A549 (cell line): Measurements from ENCODE around the gene LUZP2. TPM values are rescaled to one million over a fixed set of nuclear protein-coding genes. Genes with fewer than 3 reads are reported as not detected.

Experiments used
- ATAC-seq, 2 experiments: fragments of 200-7000 bp in 1 of 2; fragments of >200 bp in 1 of 2; cut with Nextera tagmentation in 1 of 2; cut with Tn5 transposase in 1 of 2; 3 replicates each; pipeline versions ENCODE4 v1.8.0 to v1.9.1; 2018 to 2020; ENCODE audit warnings: mild to moderate bottlenecking in 1 of 2, moderate library complexity in 1 of 2
- CTCF ChIA-PET: fragments of 300-600 bp; sonication (Branson Sonifier 250); formaldehyde crosslinking; extraction: SDS; loops from one replicate; lab custom pipeline; 2021; ENCODE audit warnings: antibody characterized with exemption, inconsistent platforms; lab: Yijun Ruan, JAX
- POLR2A ChIA-PET: fragments of 350-600 bp; formaldehyde crosslinking; extraction: SDS; loops from one replicate; lab custom pipeline; 2021; ENCODE audit warnings: antibody characterized with exemption, inconsistent platforms; lab: Yijun Ruan, JAX
- DNase-seq, 2 experiments: peaks; one replicate each; pipeline versions ENCODE4 v3.0.0 to v3.0.0-alpha.2; 2011 to 2016; ENCODE audit warnings: low read depth in 1 of 2, low spot score in 1 of 2
- FAIRE-seq: peaks from 2 replicates; lab custom pipeline; 2011; peaks lifted over from hg19 to GRCh38; lab: Jason Lieb, UNC
- H3K27ac ChIP-seq, 2 experiments: fragments of >200 bp; sonication (Bioruptor Twin); formaldehyde crosslinking; 3 replicates each; pipeline ENCODE4 v1.5.1; 2016 to 2017
- H3K4me1 ChIP-seq: fragments of >200 bp; sonication (Bioruptor Twin); formaldehyde crosslinking; 3 replicates; pipeline ENCODE4 v1.6.1; 2016
- H3K4me2 ChIP-seq: fragments of >200 bp; sonication (Bioruptor Twin); formaldehyde crosslinking; 3 replicates; pipeline ENCODE4 v1.6.1; 2016
- H3K4me3 ChIP-seq: fragments of >200 bp; sonication (Bioruptor Twin); formaldehyde crosslinking; 3 replicates; pipeline ENCODE4 v1.5.1; 2016
- H3K9me3 ChIP-seq: fragments of >200 bp; sonication (Bioruptor Twin); formaldehyde crosslinking; 3 replicates; pipeline ENCODE4 v1.6.1; 2016
- BHLHE40 ChIP-seq: IDR thresholded peaks from 2 replicates; pipeline ENCODE4 v1.6.1; 2012; ENCODE audit warnings: low read depth, low read length, inconsistent platforms
- CHD2 ChIP-seq: fragments of 150-350 bp; IDR thresholded peaks from 2 replicates; pipeline ENCODE4 v1.6.1; 2014; ENCODE audit warnings: low read length; ENCODE audit not compliant: partially characterized antibody
- EHF ChIP-seq: fragments of 250-450 bp; sonication (Bioruptor Pico); IDR thresholded peaks from 2 replicates; pipeline ENCODE4 v1.5.0; 2020; ENCODE audit warnings: mild to moderate bottlenecking
- EHMT2 ChIP-seq: fragments of 200-600 bp; sonication (generic); IDR thresholded peaks from 2 replicates; pipeline ENCODE4 v1.6.1; 2016; ENCODE audit warnings: antibody characterized with exemption, low read depth, mild to moderate bottlenecking, moderate library complexity
- EP300 ChIP-seq, 2 experiments: fragments of >200 bp; sonication (Bioruptor Twin); formaldehyde crosslinking; IDR thresholded peaks; 2 replicates in 1 of 2; 3 replicates in 1 of 2; pipeline ENCODE4 v1.6.1; 2016 to 2017
- ESRRA ChIP-seq: fragments of 150-350 bp; IDR thresholded peaks from 2 replicates; pipeline ENCODE4 v1.6.1; 2014; ENCODE audit warnings: mild to moderate bottlenecking, low read length, borderline replicate concordance
- GATA3 ChIP-seq: IDR thresholded peaks from 2 replicates; pipeline ENCODE4 v1.6.1; 2012; ENCODE audit warnings: borderline replicate concordance
- HDAC2 ChIP-seq: fragments of 200-600 bp; sonication (generic); IDR thresholded peaks from 2 replicates; pipeline ENCODE4 v1.6.1; 2016
- HEYL ChIP-seq: fragments of 250-450 bp; sonication (Bioruptor Pico); IDR thresholded peaks from 2 replicates; pipeline ENCODE4 v1.8.0; 2021; ENCODE audit warnings: mild to moderate bottlenecking, moderate library complexity
- HOXA7 ChIP-seq: fragments of 250-450 bp; sonication (Bioruptor Pico); IDR thresholded peaks from 2 replicates; pipeline ENCODE4 v1.5.0; 2020; ENCODE audit warnings: mild to moderate bottlenecking, moderate library complexity
- HOXB13 ChIP-seq: fragments of 250-450 bp; sonication (Bioruptor Pico); IDR thresholded peaks from 2 replicates; pipeline ENCODE4 v1.5.0; 2020; ENCODE audit warnings: low read depth, mild to moderate bottlenecking, moderate library complexity
- JUN ChIP-seq, 2 experiments: fragments of >200 bp; sonication (Bioruptor Twin); formaldehyde crosslinking; IDR thresholded peaks; 2 replicates in 1 of 2; 3 replicates in 1 of 2; pipeline ENCODE4 v1.6.1; 2016 to 2017
- JUNB ChIP-seq: fragments of >200 bp; sonication (Bioruptor Twin); formaldehyde crosslinking; IDR thresholded peaks from 2 replicates; pipeline ENCODE4 v1.6.1; 2016
- KDM1A ChIP-seq: fragments of 200-600 bp; sonication (generic); IDR thresholded peaks from 2 replicates; pipeline ENCODE4 v1.6.1; 2016; ENCODE audit warnings: low read depth, mild to moderate bottlenecking
- MAFK ChIP-seq: fragments of 450-650 bp; IDR thresholded peaks from 2 replicates; pipeline ENCODE4 v1.6.1; 2014; ENCODE audit not compliant: partially characterized antibody
- MAZ ChIP-seq: fragments of 150-350 bp; IDR thresholded peaks from 2 replicates; pipeline ENCODE4 v1.6.1; 2014; ENCODE audit warnings: antibody characterized with exemption, low read depth, low read length, borderline replicate concordance
- MYC ChIP-seq: IDR thresholded peaks from 2 replicates; pipeline ENCODE4 v1.6.1; 2012; ENCODE audit warnings: mild to moderate bottlenecking, inconsistent platforms, low read length, improper control_type of control experiment, borderline replicate concordance
- NFE2L2 ChIP-seq: fragments of 150-350 bp; conservative IDR thresholded peaks from 2 replicates; pipeline ENCODE4 v1.6.1; 2014; ENCODE audit warnings: low read length
- NPAS2 ChIP-seq: fragments of 250-450 bp; sonication (Bioruptor Pico); IDR thresholded peaks from 2 replicates; pipeline ENCODE4 v1.8.0; 2022; ENCODE audit warnings: mild to moderate bottlenecking, moderate library complexity, borderline replicate concordance
- NR3C1 ChIP-seq: fragments of >200 bp; sonication (Bioruptor Twin); formaldehyde crosslinking; IDR thresholded peaks from 3 replicates; pipeline ENCODE4 v1.6.1; 2017
- PHF8 ChIP-seq: fragments of 200-600 bp; sonication (generic); IDR thresholded peaks from 2 replicates; pipeline ENCODE4 v1.6.1; 2016; ENCODE audit warnings: low read depth, mild to moderate bottlenecking, antibody characterized with exemption, moderate library complexity, borderline replicate concordance
- RARB ChIP-seq: fragments of 250-450 bp; sonication (Bioruptor Pico); IDR thresholded peaks from 2 replicates; pipeline ENCODE4 v1.8.0; 2021; ENCODE audit warnings: mild to moderate bottlenecking, moderate library complexity
- RFX5 ChIP-seq: fragments of 450-650 bp; IDR thresholded peaks from 2 replicates; pipeline ENCODE4 v1.7.1; 2014; ENCODE audit warnings: antibody characterized with exemption, mild to moderate bottlenecking, moderate library complexity
- SMC3 ChIP-seq: fragments of >200 bp; sonication (Bioruptor Twin); formaldehyde crosslinking; IDR thresholded peaks from 3 replicates; pipeline ENCODE4 v1.6.1; 2018; ENCODE audit warnings: inconsistent platforms
- SREBF2 ChIP-seq: fragments of 450-650 bp; IDR thresholded peaks from 2 replicates; pipeline ENCODE4 v1.6.1; 2014; ENCODE audit warnings: mild to moderate bottlenecking, moderate library complexity
- ZC3H11A ChIP-seq: fragments of 450-650 bp; IDR thresholded peaks from 2 replicates; pipeline ENCODE4 v1.6.1; 2014; ENCODE audit warnings: antibody characterized with exemption, mild to moderate bottlenecking
- WGBS: methylation state at CpG from one replicate; pipeline ENCODE4 v1.1.6; 2017; ENCODE audit errors: missing lambda C conversion rate; 5-methylcytosine and 5-hydroxymethylcytosine counted together
- polyA plus RNA-seq, 4 experiments: library from polyadenylated mRNA; depleted of rRNA in 3 of 4; stranded (reverse); fragments of >200 nt; fragmentation: RNase III in 1 of 4; extraction: RNeasy Plus Mini Kit Qiagen cat#74134 plus additional on column Dnase treatment in 1 of 4; gene quantifications; 2 replicates in 3 of 4; 3 replicates in 1 of 4; pipeline ENCODE4 v1.2.3, GENCODE V29; 2011 to 2017
- TF ChIP-seq, protein P1 (sequence below): fragments of 150-350 bp; IDR thresholded peaks from 2 replicates; pipeline ENCODE4 v1.6.1; 2014; ENCODE audit warnings: low read depth, mild to moderate bottlenecking, low read length
- TF ChIP-seq, protein P2 (sequence below): IDR thresholded peaks from 2 replicates; pipeline ENCODE4 v1.6.1; 2012
- TF ChIP-seq, protein P3 (sequence below): fragments of 250-450 bp; sonication (Bioruptor Pico); IDR thresholded peaks from 2 replicates; pipeline ENCODE4 v1.5.0; 2020; ENCODE audit warnings: low read depth, mild to moderate bottlenecking, moderate library complexity
- TF ChIP-seq, protein P4 (sequence below): fragments of >200 bp; sonication (Bioruptor Twin); formaldehyde crosslinking; IDR thresholded peaks from 3 replicates; pipeline ENCODE4 v1.5.1; 2016
- TF ChIP-seq, protein P5 (sequence below): fragments of >200 bp; sonication (Bioruptor Twin); formaldehyde crosslinking; IDR thresholded peaks from 2 replicates; pipeline ENCODE4 v1.6.1; 2016
- TF ChIP-seq, protein P6 (sequence below): IDR thresholded peaks from 2 replicates; pipeline ENCODE4 v1.6.1; 2012
- TF ChIP-seq, protein P7 (sequence below): fragments of >200 bp; sonication (Bioruptor Twin); formaldehyde crosslinking; IDR thresholded peaks from 3 replicates; pipeline ENCODE4 v1.6.1; 2016

LUZP2 gene
- polyA plus RNA-seq, 2 of the 4 experiments (the other 2 are of a cell fraction) = not detected

DNA sequence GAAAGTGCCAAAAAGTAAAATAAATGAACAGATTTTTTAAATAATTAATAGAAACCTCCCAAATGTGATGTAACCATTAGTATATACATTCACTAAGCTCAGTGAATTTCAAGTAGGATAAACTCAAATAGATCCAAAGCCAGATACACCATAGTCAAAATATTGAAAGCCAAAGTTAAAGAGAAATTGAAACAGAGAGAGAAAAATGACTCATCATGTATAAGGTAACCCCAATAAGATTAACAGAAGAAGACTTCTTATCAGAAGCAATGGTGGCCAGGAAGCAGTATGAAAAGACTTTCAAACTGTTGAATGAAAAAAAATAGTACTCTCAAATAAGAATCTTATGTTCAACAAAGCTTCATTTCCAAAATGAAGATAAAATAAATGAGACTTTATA lies 70.5 kb downstream of the LUZP2 start:
- ATAC-seq = no peak
- FAIRE-seq = no peak
- no peak for TF ChIP-seq NFE2L2
- TF ChIP-seq, protein P1, sequence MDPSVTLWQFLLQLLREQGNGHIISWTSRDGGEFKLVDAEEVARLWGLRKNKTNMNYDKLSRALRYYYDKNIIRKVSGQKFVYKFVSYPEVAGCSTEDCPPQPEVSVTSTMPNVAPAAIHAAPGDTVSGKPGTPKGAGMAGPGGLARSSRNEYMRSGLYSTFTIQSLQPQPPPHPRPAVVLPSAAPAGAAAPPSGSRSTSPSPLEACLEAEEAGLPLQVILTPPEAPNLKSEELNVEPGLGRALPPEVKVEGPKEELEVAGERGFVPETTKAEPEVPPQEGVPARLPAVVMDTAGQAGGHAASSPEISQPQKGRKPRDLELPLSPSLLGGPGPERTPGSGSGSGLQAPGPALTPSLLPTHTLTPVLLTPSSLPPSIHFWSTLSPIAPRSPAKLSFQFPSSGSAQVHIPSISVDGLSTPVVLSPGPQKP = no peak
- TF ChIP-seq EHF = no peak
- no peak for TF ChIP-seq PHF8
- no peak for TF ChIP-seq RFX5
- TF ChIP-seq EHMT2 = no peak
- TF ChIP-seq, protein P2, sequence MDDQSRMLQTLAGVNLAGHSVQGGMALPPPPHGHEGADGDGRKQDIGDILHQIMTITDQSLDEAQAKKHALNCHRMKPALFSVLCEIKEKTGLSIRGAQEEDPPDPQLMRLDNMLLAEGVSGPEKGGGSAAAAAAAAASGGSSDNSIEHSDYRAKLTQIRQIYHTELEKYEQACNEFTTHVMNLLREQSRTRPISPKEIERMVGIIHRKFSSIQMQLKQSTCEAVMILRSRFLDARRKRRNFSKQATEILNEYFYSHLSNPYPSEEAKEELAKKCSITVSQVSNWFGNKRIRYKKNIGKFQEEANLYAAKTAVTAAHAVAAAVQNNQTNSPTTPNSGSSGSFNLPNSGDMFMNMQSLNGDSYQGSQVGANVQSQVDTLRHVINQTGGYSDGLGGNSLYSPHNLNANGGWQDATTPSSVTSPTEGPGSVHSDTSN = no peak
- no peak for TF ChIP-seq KDM1A
- TF ChIP-seq SMC3 = no peak
- no peak for TF ChIP-seq MAFK
- TF ChIP-seq NPAS2 = no peak
- TF ChIP-seq, protein P3, sequence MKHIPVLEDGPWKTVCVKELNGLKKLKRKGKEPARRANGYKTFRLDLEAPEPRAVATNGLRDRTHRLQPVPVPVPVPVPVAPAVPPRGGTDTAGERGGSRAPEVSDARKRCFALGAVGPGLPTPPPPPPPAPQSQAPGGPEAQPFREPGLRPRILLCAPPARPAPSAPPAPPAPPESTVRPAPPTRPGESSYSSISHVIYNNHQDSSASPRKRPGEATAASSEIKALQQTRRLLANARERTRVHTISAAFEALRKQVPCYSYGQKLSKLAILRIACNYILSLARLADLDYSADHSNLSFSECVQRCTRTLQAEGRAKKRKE (CRISPR knock-in tag) = no peak
- no peak for TF ChIP-seq NR3C1
- TF ChIP-seq RARB = no peak
- H3K4me1 ChIP-seq = no peaks in the 10 kb centered on the region
- POLR2A ChIA-PET = no interaction called here
- no peak overlapping the region for H3K27ac ChIP-seq
- H3K9me3 ChIP-seq = no peaks in the 10 kb centered on the region
- CTCF ChIA-PET = no interaction called here
- H3K4me2 ChIP-seq = no peak overlapping the region
- DNase-seq = no peak
- no peak overlapping the region for H3K4me3 ChIP-seq

DNA sequence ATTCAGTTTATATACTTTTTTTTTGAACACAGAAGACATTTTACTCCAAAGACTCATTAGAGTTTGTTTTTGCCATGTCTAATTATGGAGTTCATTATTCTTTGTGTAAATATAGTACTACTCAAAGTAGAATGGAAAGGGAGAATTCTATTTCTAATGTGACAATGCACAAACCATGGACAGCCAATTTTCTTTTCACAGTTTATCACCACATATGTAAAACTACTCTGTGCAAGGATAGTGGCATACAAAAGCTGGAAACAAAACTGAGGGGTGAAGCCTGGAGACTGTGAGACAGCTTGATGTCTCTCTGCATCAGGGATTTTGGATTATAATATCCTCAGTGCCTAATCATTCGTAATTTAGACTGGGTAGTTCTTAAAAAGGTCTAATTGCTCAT lies 75.5 kb downstream of the LUZP2 start:
- no peak overlapping the region for H3K27ac ChIP-seq
- no peaks in the 10 kb centered on the region for H3K4me1 ChIP-seq
- CTCF ChIA-PET = no interaction called here
- ATAC-seq = no peak
- no peak for FAIRE-seq
- no peak for DNase-seq
- no peak overlapping the region for H3K4me3 ChIP-seq
- WGBS = 15% methylated on average over 1 of the region's 1 CpG
- no peaks in the 10 kb centered on the region for H3K9me3 ChIP-seq
- TF ChIP-seq, protein P4, sequence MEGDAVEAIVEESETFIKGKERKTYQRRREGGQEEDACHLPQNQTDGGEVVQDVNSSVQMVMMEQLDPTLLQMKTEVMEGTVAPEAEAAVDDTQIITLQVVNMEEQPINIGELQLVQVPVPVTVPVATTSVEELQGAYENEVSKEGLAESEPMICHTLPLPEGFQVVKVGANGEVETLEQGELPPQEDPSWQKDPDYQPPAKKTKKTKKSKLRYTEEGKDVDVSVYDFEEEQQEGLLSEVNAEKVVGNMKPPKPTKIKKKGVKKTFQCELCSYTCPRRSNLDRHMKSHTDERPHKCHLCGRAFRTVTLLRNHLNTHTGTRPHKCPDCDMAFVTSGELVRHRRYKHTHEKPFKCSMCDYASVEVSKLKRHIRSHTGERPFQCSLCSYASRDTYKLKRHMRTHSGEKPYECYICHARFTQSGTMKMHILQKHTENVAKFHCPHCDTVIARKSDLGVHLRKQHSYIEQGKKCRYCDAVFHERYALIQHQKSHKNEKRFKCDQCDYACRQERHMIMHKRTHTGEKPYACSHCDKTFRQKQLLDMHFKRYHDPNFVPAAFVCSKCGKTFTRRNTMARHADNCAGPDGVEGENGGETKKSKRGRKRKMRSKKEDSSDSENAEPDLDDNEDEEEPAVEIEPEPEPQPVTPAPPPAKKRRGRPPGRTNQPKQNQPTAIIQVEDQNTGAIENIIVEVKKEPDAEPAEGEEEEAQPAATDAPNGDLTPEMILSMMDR = no peak
- TF ChIP-seq, protein P5, sequence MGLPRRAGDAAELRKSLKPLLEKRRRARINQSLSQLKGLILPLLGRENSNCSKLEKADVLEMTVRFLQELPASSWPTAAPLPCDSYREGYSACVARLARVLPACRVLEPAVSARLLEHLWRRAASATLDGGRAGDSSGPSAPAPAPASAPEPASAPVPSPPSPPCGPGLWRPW = no peak
- TF ChIP-seq, protein P6, sequence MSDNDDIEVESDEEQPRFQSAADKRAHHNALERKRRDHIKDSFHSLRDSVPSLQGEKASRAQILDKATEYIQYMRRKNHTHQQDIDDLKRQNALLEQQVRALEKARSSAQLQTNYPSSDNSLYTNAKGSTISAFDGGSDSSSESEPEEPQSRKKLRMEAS = no peak
- TF ChIP-seq, protein P7, sequence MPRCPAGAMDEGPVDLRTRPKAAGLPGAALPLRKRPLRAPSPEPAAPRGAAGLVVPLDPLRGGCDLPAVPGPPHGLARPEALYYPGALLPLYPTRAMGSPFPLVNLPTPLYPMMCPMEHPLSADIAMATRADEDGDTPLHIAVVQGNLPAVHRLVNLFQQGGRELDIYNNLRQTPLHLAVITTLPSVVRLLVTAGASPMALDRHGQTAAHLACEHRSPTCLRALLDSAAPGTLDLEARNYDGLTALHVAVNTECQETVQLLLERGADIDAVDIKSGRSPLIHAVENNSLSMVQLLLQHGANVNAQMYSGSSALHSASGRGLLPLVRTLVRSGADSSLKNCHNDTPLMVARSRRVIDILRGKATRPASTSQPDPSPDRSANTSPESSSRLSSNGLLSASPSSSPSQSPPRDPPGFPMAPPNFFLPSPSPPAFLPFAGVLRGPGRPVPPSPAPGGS = no peak
- TF ChIP-seq ZC3H11A = no peak
- TF ChIP-seq JUN (IDR thresholded peaks at IDR 0.05) = no peak
- TF ChIP-seq MYC = no peak
- TF ChIP-seq ESRRA = no peak
- no peak for TF ChIP-seq CHD2
- no peak for TF ChIP-seq EP300 (IDR thresholded peaks at IDR 0.05)
- TF ChIP-seq MAZ = no peak
- no peak for TF ChIP-seq EHMT2
- TF ChIP-seq HDAC2 = no peak
- no peak for TF ChIP-seq HEYL (CRISPR knock-in tag)
- TF ChIP-seq GATA3 = no peak
- no peak for TF ChIP-seq HOXB13
- TF ChIP-seq HOXA7 (CRISPR knock-in tag) = no peak
- no peak for TF ChIP-seq JUNB
- no peak for TF ChIP-seq SREBF2
- no peak for TF ChIP-seq BHLHE40
- POLR2A ChIA-PET = no interaction called here
- no peak overlapping the region for H3K4me2 ChIP-seq
